Esophagus squamous epithelium (tissue), 5 donors: Measurements from ENCODE around the gene OCIAD2. TPM values are rescaled to one million over a fixed set of nuclear protein-coding genes. Genes with fewer than 3 reads are reported as not detected.

ENCODE experiments used
- DNase-seq: peaks from one replicate; lab custom pipeline; 2025; lab: John Stamatoyannopoulos, UW
- H3K27ac ChIP-seq, 4 donors: fragments of 200-600 bp; sonication (generic); one replicate each; pipeline ENCODE4 v1.5.1; 2016 to 2019; ENCODE audit warnings: mild to moderate bottlenecking in 1 of 4
- H3K27me3 ChIP-seq, 4 donors: fragments of 200-600 bp; sonication (generic); 1 replicate in 3 of 4; 2 replicates in 1 of 4; pipeline versions ENCODE4 v1.5.1 to v1.6.0; 2017 to 2021; ENCODE audit warnings: antibody characterized with exemption in 1 of 4
- H3K36me3 ChIP-seq, 3 donors: fragments of 200-600 bp; sonication (generic); one replicate each; pipeline ENCODE4 v1.5.1; 2016 to 2019
- H3K4me1 ChIP-seq, 3 donors: fragments of 200-600 bp; sonication (generic); one replicate each; pipeline ENCODE4 v1.5.1; 2017 to 2019
- H3K4me3 ChIP-seq, 4 donors: fragments of 200-600 bp; sonication (generic); 1 replicate in 3 of 4; 2 replicates in 1 of 4; pipeline ENCODE4 v1.5.1; 2016 to 2019; ENCODE audit warnings: mild to moderate bottlenecking in 2 of 4, moderate library complexity in 1 of 4
- H3K9me3 ChIP-seq, 3 donors: fragments of 200-600 bp; sonication (generic); one replicate each; pipeline ENCODE4 v1.5.1; 2016 to 2019
- POLR2A ChIP-seq, 4 donors: fragments of 450-650 bp; IDR thresholded peaks; one replicate each; pipeline ENCODE4 v1.6.1; 2017; ENCODE audit warnings: antibody characterized with exemption in 4 of 4, mild to moderate bottlenecking in 4 of 4, moderate library complexity in 3 of 4
- WGBS, 2 donors: methylation state at CpG; one replicate each; pipeline ENCODE4 v1.1.5; 2018; 5-methylcytosine and 5-hydroxymethylcytosine counted together
- intact Hi-C: fragments of 100-400 bp; cut with DNase I; formaldehyde crosslinking; loops from one replicate; pipeline ENCODE4 v1.15.0; 2022
- total RNA-seq, 4 donors: library from RNA; depleted of rRNA; stranded (reverse); fragments of >200 nt; gene quantifications; one replicate each; pipeline ENCODE4 v1.1.0, GENCODE V29; 2016
- TF ChIP-seq, protein P1 (sequence below), 6 experiments: fragments of 450-650 bp in 4 of 6; fragments of 200-600 bp in 2 of 6; sonication (generic) in 2 of 6; IDR thresholded peaks; one replicate each; pipeline ENCODE4 v1.5.1; 2016 to 2019; ENCODE audit warnings: antibody characterized with exemption in 6 of 6, mild to moderate bottlenecking in 4 of 6, moderate library complexity in 4 of 6
- donor health status: DM: yes; HTN: yes; CAD: no.

Gene OCIAD2
- total RNA-seq, 4 donors from 2014 or later, result 16.2 to 30.8 (median 17.5) TPM

DNA sequence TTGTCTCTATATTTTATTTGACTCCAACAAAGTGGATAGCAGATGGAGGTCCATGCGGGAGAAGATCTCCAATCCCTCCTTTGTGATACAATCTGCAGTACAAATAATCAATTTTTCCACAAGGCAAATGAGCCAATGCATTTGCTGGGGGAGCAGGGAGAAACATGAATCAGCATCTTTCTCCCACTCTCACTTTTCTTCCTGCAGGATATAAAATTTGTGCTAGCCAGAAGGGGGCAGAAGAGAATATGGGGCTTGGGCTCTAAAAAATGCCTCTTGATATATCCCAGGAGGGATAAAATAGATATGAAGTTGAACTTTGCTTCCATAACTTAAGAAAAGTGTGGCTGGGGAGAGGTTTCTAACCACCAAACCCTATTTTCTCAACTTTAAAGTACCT lies 41.2 kb upstream of the OCIAD2 start:
- H3K27ac ChIP-seq, result no peak overlapping the region
- H3K9me3 ChIP-seq, result no peaks in the 10 kb centered on the region
- H3K36me3 ChIP-seq, result no peaks in the 10 kb centered on the region
- intact Hi-C loops, result no loop called here
- TF ChIP-seq POLR2A (IDR thresholded peaks at IDR 0.05), result no peak
- TF ChIP-seq, protein P1, sequence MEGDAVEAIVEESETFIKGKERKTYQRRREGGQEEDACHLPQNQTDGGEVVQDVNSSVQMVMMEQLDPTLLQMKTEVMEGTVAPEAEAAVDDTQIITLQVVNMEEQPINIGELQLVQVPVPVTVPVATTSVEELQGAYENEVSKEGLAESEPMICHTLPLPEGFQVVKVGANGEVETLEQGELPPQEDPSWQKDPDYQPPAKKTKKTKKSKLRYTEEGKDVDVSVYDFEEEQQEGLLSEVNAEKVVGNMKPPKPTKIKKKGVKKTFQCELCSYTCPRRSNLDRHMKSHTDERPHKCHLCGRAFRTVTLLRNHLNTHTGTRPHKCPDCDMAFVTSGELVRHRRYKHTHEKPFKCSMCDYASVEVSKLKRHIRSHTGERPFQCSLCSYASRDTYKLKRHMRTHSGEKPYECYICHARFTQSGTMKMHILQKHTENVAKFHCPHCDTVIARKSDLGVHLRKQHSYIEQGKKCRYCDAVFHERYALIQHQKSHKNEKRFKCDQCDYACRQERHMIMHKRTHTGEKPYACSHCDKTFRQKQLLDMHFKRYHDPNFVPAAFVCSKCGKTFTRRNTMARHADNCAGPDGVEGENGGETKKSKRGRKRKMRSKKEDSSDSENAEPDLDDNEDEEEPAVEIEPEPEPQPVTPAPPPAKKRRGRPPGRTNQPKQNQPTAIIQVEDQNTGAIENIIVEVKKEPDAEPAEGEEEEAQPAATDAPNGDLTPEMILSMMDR (IDR thresholded peaks at IDR 0.05), result no peak
- H3K27me3 ChIP-seq, result no peaks in the 10 kb centered on the region
- DNase-seq, result no peak
- no peak overlapping the region for H3K4me3 ChIP-seq
- peaks cover 0 to 26% (median 0%) of the 10 kb centered on the region in 3 donors for H3K4me1 ChIP-seq
- WGBS, 2 donors, result 100% methylated on average over 1 of the region's 1 CpG

DNA sequence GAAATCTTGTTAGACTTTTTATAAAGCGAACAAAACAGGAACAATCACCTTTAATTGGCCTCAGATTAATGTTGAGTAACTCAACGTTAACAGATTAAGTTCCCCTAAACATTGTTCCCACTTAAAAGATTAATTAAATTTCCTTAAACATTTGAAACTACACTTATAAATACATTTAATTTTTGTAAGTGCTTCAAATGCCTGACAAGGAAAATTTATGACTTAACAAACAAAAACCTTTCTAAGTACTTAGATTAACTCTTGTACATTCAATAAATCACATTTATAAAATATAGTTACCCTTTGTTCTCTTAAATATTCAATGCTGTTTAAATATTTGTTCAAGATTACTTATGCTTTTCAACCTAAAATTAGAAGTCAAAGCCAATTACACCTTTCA lies 39.4 kb upstream of the OCIAD2 start:
- Histone ChIP-seq H3K4me1 (peaks cover 0 to 26% (median 0%) of the 10 kb centered on the region in 3 donors), H3K36me3 (no peaks in the 10 kb centered on the region), H3K9me3 (no peaks in the 10 kb centered on the region), H3K27ac (no peak overlapping the region), H3K4me3 (no peak overlapping the region), H3K27me3 (no peaks in the 10 kb centered on the region)
- TF ChIP-seq POLR2A (IDR thresholded peaks at IDR 0.05), result no peak
- TF ChIP-seq, protein P1 (IDR thresholded peaks at IDR 0.05), result no peak
- intact Hi-C loops, result no loop called here
- DNase-seq, result no peak
- 19 to 42% methylated on average over 2 of the region's 2 CpGs for WGBS, 2 donors

DNA sequence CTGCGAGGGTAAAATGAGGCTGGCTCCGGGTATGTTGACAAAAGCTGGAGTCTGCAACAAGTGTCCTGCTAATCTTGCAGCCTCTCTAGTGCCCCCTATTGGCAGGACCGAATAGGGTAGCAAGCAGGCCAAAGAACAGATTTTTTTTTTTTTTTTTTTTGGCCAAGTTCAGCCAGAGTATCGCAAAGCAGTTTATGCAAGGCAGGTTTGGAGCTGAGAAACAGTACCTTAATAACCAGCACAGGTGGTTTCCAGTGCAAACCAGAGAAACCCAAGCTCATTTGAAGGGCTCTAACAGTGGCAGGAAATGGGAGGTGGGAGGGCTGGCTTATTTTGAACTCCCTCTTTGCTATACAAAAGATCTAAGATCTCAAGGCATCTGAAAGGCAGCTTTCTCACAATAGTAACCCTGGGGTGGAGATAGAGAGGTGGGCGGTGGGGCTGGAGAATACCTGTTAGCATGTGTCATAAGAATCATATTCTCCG lies 38.2 kb upstream of the OCIAD2 start:
- H3K27me3 ChIP-seq, result no peaks in the 10 kb centered on the region
- 64 to 65% methylated on average over 6 of the region's 6 CpGs for WGBS, 2 donors
- no peak overlapping the region for H3K4me3 ChIP-seq
- H3K4me1 ChIP-seq, result peaks cover 0 to 24% (median 0%) of the 10 kb centered on the region in 3 donors
- no peak for TF ChIP-seq POLR2A (IDR thresholded peaks at IDR 0.05)
- TF ChIP-seq, protein P1 (IDR thresholded peaks at IDR 0.05), result peak in 3 of 6 experiments; percentile 8 to 48 (median 22)
- no peaks in the 10 kb centered on the region for H3K36me3 ChIP-seq
- intact Hi-C loops, result no loop called here
- H3K27ac ChIP-seq, result peak overlapping the region in 1 of 4 donors; percentile 67
- DNase-seq, result no peak
- H3K9me3 ChIP-seq, result no peaks in the 10 kb centered on the region

DNA sequence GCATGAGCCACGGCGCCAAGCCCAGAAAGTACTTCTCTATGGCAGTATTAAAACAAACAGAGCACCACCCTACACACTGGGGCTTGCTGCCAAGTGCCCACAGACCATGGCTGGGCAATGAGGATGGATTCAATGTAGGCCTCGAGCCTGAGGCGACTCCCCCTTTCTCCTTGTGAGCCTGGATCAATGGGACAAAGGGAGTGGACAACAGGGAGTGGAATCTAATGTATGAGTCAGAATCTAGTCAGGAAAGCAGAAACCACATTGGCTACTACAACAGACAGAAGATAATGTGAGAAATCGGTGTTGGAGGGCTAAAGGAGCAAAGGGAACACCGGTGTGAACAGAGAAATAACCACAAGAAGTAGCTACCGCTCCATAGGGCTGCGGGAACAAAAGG lies 37.7 kb upstream of the OCIAD2 start:
- Histone ChIP-seq H3K36me3 (no peaks in the 10 kb centered on the region), H3K27me3 (no peaks in the 10 kb centered on the region), H3K4me3 (no peak overlapping the region), H3K9me3 (no peaks in the 10 kb centered on the region), H3K4me1 (peaks cover 0 to 19% (median 0%) of the 10 kb centered on the region in 3 donors), H3K27ac (peak overlapping the region in 1 of 4 donors; percentile 67)
- WGBS, 2 donors, result 47 to 67% methylated on average over 6 to 8 of the region's 8 CpGs
- intact Hi-C loops, result no loop called here
- TF ChIP-seq, protein P1 (IDR thresholded peaks at IDR 0.05), result no peak
- no peak for TF ChIP-seq POLR2A (IDR thresholded peaks at IDR 0.05)
- no peak for DNase-seq

DNA sequence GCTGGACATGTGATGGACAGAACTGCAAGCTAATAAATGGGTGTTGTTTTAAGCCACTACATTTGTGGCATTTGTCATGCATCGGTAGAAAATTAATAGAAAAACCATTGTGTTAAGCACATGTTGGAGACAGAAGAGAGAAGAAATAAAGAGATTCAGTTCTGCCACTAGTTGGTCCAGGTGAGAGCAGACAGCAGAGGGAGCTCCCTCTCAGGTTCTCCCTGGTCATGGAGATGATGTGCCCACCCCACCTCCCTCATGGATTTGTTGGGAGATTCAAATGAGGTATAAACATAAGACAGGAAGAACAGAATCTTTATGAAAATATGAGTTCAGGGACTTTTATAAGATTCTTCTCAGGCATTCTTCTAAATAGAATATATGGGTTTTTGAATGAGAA lies 36.8 kb upstream of the OCIAD2 start:
- H3K27ac ChIP-seq, result no peak overlapping the region
- 80 to 91% methylated on average over 1 of the region's 1 CpG for WGBS, 2 donors
- peaks cover 0 to 19% (median 0%) of the 10 kb centered on the region in 3 donors for H3K4me1 ChIP-seq
- H3K27me3 ChIP-seq, result no peaks in the 10 kb centered on the region
- no peaks in the 10 kb centered on the region for H3K36me3 ChIP-seq
- intact Hi-C loops, result no loop called here
- no peak for DNase-seq
- no peak for TF ChIP-seq POLR2A (IDR thresholded peaks at IDR 0.05)
- TF ChIP-seq, protein P1 (IDR thresholded peaks at IDR 0.05), result peak in 1 of 6 experiments; percentile 20
- H3K9me3 ChIP-seq, result no peaks in the 10 kb centered on the region
- no peak overlapping the region for H3K4me3 ChIP-seq
